GM20000 (cell line): Measurements from ENCODE around the gene AMOTL2.

Experiments
- DNase-seq: peaks from one replicate; pipeline ENCODE4 v3.0.0; 2012; ENCODE audit warnings: low spot score
- CTCF ChIP-seq: IDR thresholded peaks from 2 replicates; pipeline ENCODE4 v1.5.1; 2012; ENCODE audit warnings: mild to moderate bottlenecking, control low read depth; ENCODE audit errors: extremely low read depth, missing control alignments

AMOTL2 gene

GRCh38 chr3:134389865-134390264, 15.6 kb upstream of the AMOTL2 start:
- DNase-seq = no peak
- no peak for TF ChIP-seq CTCF

GRCh38 chr3:134388788-134389485, 14.7 kb upstream of the AMOTL2 start:
- TF ChIP-seq CTCF = no peak
- DNase-seq = no peak

- DNase-seq = no peak
- no peak for TF ChIP-seq CTCF
Observed at GRCh38 chr3:134388292-134388691, 14.0 kb upstream of the AMOTL2 start.

- no peak for TF ChIP-seq CTCF
- DNase-seq = no peak
Observed at GRCh38 chr3:134387293-134387692, 13.0 kb upstream of the AMOTL2 start.

- TF ChIP-seq CTCF = no peak
- DNase-seq = no peak
Observed at GRCh38 chr3:134384963-134385362, 10.7 kb upstream of the AMOTL2 start.

- TF ChIP-seq CTCF = no peak
- DNase-seq = no peak
Observed at GRCh38 chr3:134381831-134382442, 7.7 kb upstream of the AMOTL2 start.

GRCh38 chr3:134381076-134381475, 6.8 kb upstream of the AMOTL2 start:
- TF ChIP-seq CTCF = no peak
- DNase-seq = no peak
